Muscle of leg (tissue), 11 donors: ENCODE results near the gene RAB43. TPM values are rescaled to one million over a fixed set of nuclear protein-coding genes. Genes with fewer than 3 reads are reported as not detected.
"Not testable (repeated sequence)": the region's sequence is repeated elsewhere in the genome, so short reads cannot be mapped to it uniquely, and the experiment has no call there.

Source experiments
- DNase-seq: peaks from one replicate; pipeline ENCODE4 v3.0.0; 2013
- H3K27ac ChIP-seq: one replicate; pipeline ENCODE4 v1.5.1; 2013; ENCODE audit warnings: mild to moderate bottlenecking, low read length, control low read depth
- H3K27me3 ChIP-seq: one replicate; pipeline ENCODE4 v1.6.1; 2013; ENCODE audit warnings: low read length; ENCODE audit not compliant: control insufficient read depth, insufficient read depth
- H3K36me3 ChIP-seq: one replicate; pipeline ENCODE4 v1.6.1; 2013; ENCODE audit warnings: low read length; ENCODE audit not compliant: control insufficient read depth, insufficient read depth
- H3K4me1 ChIP-seq: one replicate; pipeline ENCODE4 v1.6.1; 2013; ENCODE audit warnings: low read length; ENCODE audit not compliant: control insufficient read depth, insufficient read depth
- H3K4me3 ChIP-seq: one replicate; pipeline ENCODE4 v1.5.1; 2013; ENCODE audit warnings: low read length, control low read depth
- H3K9me3 ChIP-seq: replicated peaks from 2 replicates; pipeline ENCODE4 v1.6.1; 2013; ENCODE audit warnings: low read depth, low read length; ENCODE audit not compliant: control insufficient read depth
- WGBS: methylation state at CpG from one replicate; pipeline ENCODE4 v1.1.5; 2013; ENCODE audit warnings: missing lambda C conversion rate; ENCODE audit not compliant: insufficient coverage; 5-methylcytosine and 5-hydroxymethylcytosine counted together
- polyA plus RNA-seq, 8 donors: library from polyadenylated mRNA; unstranded; fragments of 120-200 nt; gene quantifications; one replicate each; pipeline versions ENCODE4 v1.2.1 to v1.2.3, GENCODE V29; 2013; ENCODE audit warnings: inconsistent platforms in 1 of 8, low replicate concordance in 1 of 8; ENCODE audit not compliant: insufficient read length in 8 of 8, insufficient read depth in 1 of 8
- total RNA-seq: library from RNA; stranded (reverse); fragments of 120-200 nt; gene quantifications from one replicate; pipeline ENCODE4 v1.2.4, GENCODE V29; 2013

Gene RAB43
- total and polyA plus RNA-seq, 9 donors, result 1.6 to 4.2 (median 2.7) TPM

DNA sequence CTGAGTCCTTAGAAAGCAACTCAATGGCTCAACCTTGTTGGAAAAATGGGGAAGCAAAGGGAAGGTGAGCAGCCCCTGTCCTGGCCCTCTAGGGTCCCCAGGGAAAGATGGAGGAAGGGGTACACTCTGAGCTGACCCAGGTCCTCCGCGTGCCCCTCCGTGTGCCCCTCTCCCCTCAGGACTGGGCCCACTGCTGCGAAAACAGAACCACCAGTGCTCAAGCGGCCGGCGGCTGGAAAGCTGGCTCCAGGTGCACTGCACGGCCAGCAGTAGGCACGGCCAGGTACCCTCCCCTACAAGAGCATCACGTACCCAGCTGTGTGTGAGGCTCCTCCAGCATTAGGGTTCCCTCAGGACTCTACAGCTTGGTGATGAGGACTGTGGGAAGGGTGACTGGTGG lies 26.3 kb downstream of the RAB43 start:
- peaks cover 7% of the 10 kb centered on the region for H3K9me3 ChIP-seq
- no peaks in the 10 kb centered on the region for H3K4me1 ChIP-seq
- DNase-seq, result no peak
- no peak overlapping the region for H3K4me3 ChIP-seq
- WGBS, result 86% methylated on average over 9 of the region's 10 CpGs
- H3K27me3 ChIP-seq, result no peaks in the 10 kb centered on the region
- H3K27ac ChIP-seq, result no peak overlapping the region
- peaks cover 16% of the 10 kb centered on the region for H3K36me3 ChIP-seq

GRCh38 chr3:129088312-129088711 lies 33.3 kb downstream of the RAB43 start:
- not testable (repeated sequence) for H3K4me1 ChIP-seq, DNase-seq, H3K9me3 ChIP-seq, H3K4me3 ChIP-seq, H3K36me3 ChIP-seq, H3K27me3 ChIP-seq, H3K27ac ChIP-seq
- no CpG with 5 or more reads among the region's 6 CpGs for WGBS

- peak; percentile 80 for DNase-seq
- not testable (repeated sequence) for H3K27me3 ChIP-seq, H3K4me1 ChIP-seq, H3K36me3 ChIP-seq, H3K9me3 ChIP-seq, H3K4me3 ChIP-seq, H3K27ac ChIP-seq
- WGBS, result no CpG with 5 or more reads among the region's 9 CpGs
Measured at GRCh38 chr3:129087904-129088303, 33.7 kb downstream of the RAB43 start.

GRCh38 chr3:129087138-129087702 lies 34.4 kb downstream of the RAB43 start:
- peak; percentile 85 for DNase-seq
- Histone ChIP-seq H3K4me3 (no peak overlapping the region), H3K4me1 (peaks cover 7% of the 10 kb centered on the region), H3K27ac (peak overlapping the region; percentile 92), H3K9me3 (no peaks in the 10 kb centered on the region), H3K27me3 (no peaks in the 10 kb centered on the region), H3K36me3 (peaks cover under 1% of the 10 kb centered on the region)
- 66% methylated on average over 4 of the region's 8 CpGs for WGBS

DNA sequence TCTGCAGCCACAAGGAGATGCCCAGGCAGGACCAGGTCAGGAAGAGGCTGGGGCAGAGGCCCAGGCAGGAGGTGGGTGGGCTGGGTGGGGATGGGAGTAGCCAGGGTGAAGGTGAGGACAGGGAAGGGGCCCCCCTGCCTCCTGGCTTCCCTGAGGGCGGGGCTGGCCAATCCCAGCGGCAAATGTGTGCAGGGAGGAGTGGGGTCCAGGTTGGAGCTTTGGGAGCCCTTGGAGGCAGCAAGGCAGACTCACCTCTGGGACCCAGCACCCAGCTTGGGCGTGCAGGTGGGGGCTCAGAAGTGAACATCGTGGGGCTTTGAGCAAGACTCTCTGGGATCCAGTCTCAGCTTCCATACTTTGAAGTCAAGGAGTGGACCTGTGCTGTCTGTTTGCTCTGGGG lies 35.8 kb downstream of the RAB43 start:
- peaks cover 7% of the 10 kb centered on the region for H3K4me1 ChIP-seq

GRCh38 chr3:129085165-129085715 lies 36.4 kb downstream of the RAB43 start:
- no peak overlapping the region for H3K27ac ChIP-seq
- H3K4me3 ChIP-seq, result no peak overlapping the region
- WGBS, result 88% methylated on average over 11 of the region's 12 CpGs
- H3K27me3 ChIP-seq, result peaks cover 2% of the 10 kb centered on the region
- H3K4me1 ChIP-seq, result peaks cover 7% of the 10 kb centered on the region
- H3K36me3 ChIP-seq, result no peaks in the 10 kb centered on the region
- no peak for DNase-seq
- no peaks in the 10 kb centered on the region for H3K9me3 ChIP-seq

More for the DNA sequence above, 35.8 kb downstream of the RAB43 start:
- Histone ChIP-seq H3K27ac (no peak overlapping the region), H3K36me3 (no peaks in the 10 kb centered on the region), H3K27me3 (peaks cover 2% of the 10 kb centered on the region), H3K4me3 (no peak overlapping the region), H3K9me3 (no peaks in the 10 kb centered on the region)
- no peak for DNase-seq
- WGBS, result 93% methylated on average over 4 of the region's 4 CpGs

- H3K4me1 ChIP-seq, result peaks cover 7% of the 10 kb centered on the region
- H3K4me3 ChIP-seq, result no peak overlapping the region
- no peaks in the 10 kb centered on the region for H3K36me3 ChIP-seq
- WGBS, result 82% methylated on average over 4 of the region's 6 CpGs
- no peak for DNase-seq
- H3K9me3 ChIP-seq, result no peaks in the 10 kb centered on the region
- peaks cover 2% of the 10 kb centered on the region for H3K27me3 ChIP-seq
- no peak overlapping the region for H3K27ac ChIP-seq
Measured at GRCh38 chr3:129084501-129084900, 37.1 kb downstream of the RAB43 start.

- WGBS, result 69% methylated on average over 6 of the region's 9 CpGs
- no peaks in the 10 kb centered on the region for H3K9me3 ChIP-seq
Measured at GRCh38 chr3:129082026-129082425, 39.6 kb downstream of the RAB43 start.

GRCh38 chr3:129081503-129081902 lies 40.1 kb downstream of the RAB43 start:
- DNase-seq, result no peak
- H3K4me1 ChIP-seq, result no peaks in the 10 kb centered on the region
- WGBS, result no CpG with 5 or more reads among the region's 8 CpGs

More at GRCh38 chr3:129082026-129082425, 39.6 kb downstream of the RAB43 start:
- DNase-seq, result no peak
- H3K27ac ChIP-seq, result no peak overlapping the region
- H3K27me3 ChIP-seq, result peaks cover 2% of the 10 kb centered on the region
- H3K36me3 ChIP-seq, result no peaks in the 10 kb centered on the region
- H3K4me3 ChIP-seq, result no peak overlapping the region
- H3K4me1 ChIP-seq, result peaks cover 3% of the 10 kb centered on the region

GRCh38 chr3:129078510-129078909 lies 43.1 kb downstream of the RAB43 start:
- no peak for DNase-seq
- Histone ChIP-seq H3K36me3 (no peaks in the 10 kb centered on the region), H3K9me3 (no peaks in the 10 kb centered on the region), H3K4me1 (no peaks in the 10 kb centered on the region), H3K4me3 (no peak overlapping the region), H3K27me3 (peaks cover 2% of the 10 kb centered on the region), H3K27ac (no peak overlapping the region)
- WGBS, result 49% methylated on average over 5 of the region's 8 CpGs

More at GRCh38 chr3:129081503-129081902, 40.1 kb downstream of the RAB43 start:
- no peak overlapping the region for H3K27ac ChIP-seq
- no peaks in the 10 kb centered on the region for H3K36me3 ChIP-seq
- H3K27me3 ChIP-seq, result peaks cover 2% of the 10 kb centered on the region
- no peak overlapping the region for H3K4me3 ChIP-seq
- H3K9me3 ChIP-seq, result no peaks in the 10 kb centered on the region
